GM21825 (cell line): ENCODE results near the gene VAV1.

ENCODE experiments used
- ATAC-seq: cut with Tn5 transposase; IDR thresholded peaks from one replicate; pipeline ENCODE4 v1.9.1; 2021; ENCODE audit warnings: mild to moderate bottlenecking, moderate library complexity; ENCODE audit not compliant: unreplicated experiment

The VAV1 gene

GRCh38 chr19:6886277-6886897, 113.9 kb downstream of the VAV1 start:
- ATAC-seq, result no peak

- no peak for ATAC-seq
Observed at GRCh38 chr19:6887316-6887715, 114.8 kb downstream of the VAV1 start, which contains the start of gene ADGRE1. Gene ADGRE1, plus strand, starts transcription at chr19:6887579. Its CDS starts 30 bp downstream, at chr19:6887609.

GRCh38 chr19:6888967-6889366, 116.5 kb downstream of the VAV1 start:
- ATAC-seq, result no peak

- no peak for ATAC-seq
Observed at GRCh38 chr19:6890401-6890913, 117.9 kb downstream of the VAV1 start.

GRCh38 chr19:6890938-6891337, 118.4 kb downstream of the VAV1 start:
- no peak for ATAC-seq

GRCh38 chr19:6891761-6892385, 119.4 kb downstream of the VAV1 start:
- ATAC-seq, result no peak

GRCh38 chr19:6894313-6894712, 121.8 kb downstream of the VAV1 start:
- ATAC-seq, result no peak

GRCh38 chr19:6903446-6903845, 130.9 kb downstream of the VAV1 start:
- no peak for ATAC-seq

GRCh38 chr19:6906559-6907060, 134.1 kb downstream of the VAV1 start:
- no peak for ATAC-seq
